ENCODE data around the gene MTARC2.

Gene MTARC2

GRCh38 chr1:220803401-220804201 lies 55.5 kb downstream of the MTARC2 start:
- in situ Hi-C loops (cut with HindIII; ENCODE audit: low pct_unique_long_range_greater_than_20kb, low sequenced_read_pairs) = no loop called here

GRCh38 chr1:220804202-220804586 lies 56.1 kb downstream of the MTARC2 start:
- in situ Hi-C loops (cut with HindIII; ENCODE audit: low pct_unique_long_range_greater_than_20kb, low sequenced_read_pairs) = no loop called here
- no peak for DNase-seq (ENCODE audit: low read depth in 1 of 2, low spot score in 1 of 2)
- no peak for TF ChIP-seq JUND (IDR thresholded peaks at IDR 0.05; ENCODE audit: low read depth)

More at GRCh38 chr1:220803401-220804201, 55.5 kb downstream of the MTARC2 start:
- TF ChIP-seq JUND (IDR thresholded peaks at IDR 0.05; ENCODE audit: low read depth) = no peak
- peak; percentile 26 to 62 for DNase-seq (ENCODE audit: low read depth in 1 of 2, low spot score in 1 of 2)

- no peak for DNase-seq (ENCODE audit: low read depth in 1 of 2, low spot score in 1 of 2)
- TF ChIP-seq JUND (IDR thresholded peaks at IDR 0.05; ENCODE audit: low read depth) = no peak
- in situ Hi-C loops (cut with HindIII; ENCODE audit: low pct_unique_long_range_greater_than_20kb, low sequenced_read_pairs) = no loop called here
These were observed 58.3 kb downstream of the MTARC2 start for GRCh38 chr1:220806408-220806807.

GRCh38 chr1:220807726-220808125 lies 59.6 kb downstream of the MTARC2 start:
- in situ Hi-C loops (cut with HindIII; ENCODE audit: low pct_unique_long_range_greater_than_20kb, low sequenced_read_pairs) = no loop called here
- DNase-seq (ENCODE audit: low read depth in 1 of 2, low spot score in 1 of 2) = no peak
- no peak for TF ChIP-seq JUND (IDR thresholded peaks at IDR 0.05; ENCODE audit: low read depth)

GRCh38 chr1:220808345-220809186 lies 60.4 kb downstream of the MTARC2 start:
- in situ Hi-C loops (cut with HindIII; ENCODE audit: low pct_unique_long_range_greater_than_20kb, low sequenced_read_pairs) = no loop called here
- no peak for DNase-seq (ENCODE audit: low read depth in 1 of 2, low spot score in 1 of 2)
- no peak for TF ChIP-seq JUND (IDR thresholded peaks at IDR 0.05; ENCODE audit: low read depth)

- no peak for TF ChIP-seq JUND (IDR thresholded peaks at IDR 0.05; ENCODE audit: low read depth)
- DNase-seq (ENCODE audit: low read depth in 1 of 2, low spot score in 1 of 2) = no peak
- in situ Hi-C loops (cut with HindIII; ENCODE audit: low pct_unique_long_range_greater_than_20kb, low sequenced_read_pairs) = no loop called here
These were observed 61.0 kb downstream of the MTARC2 start for GRCh38 chr1:220809187-220809550.

- no peak for TF ChIP-seq JUND (IDR thresholded peaks at IDR 0.05; ENCODE audit: low read depth)
- DNase-seq (ENCODE audit: low read depth in 1 of 2, low spot score in 1 of 2) = no peak
- in situ Hi-C loops (cut with HindIII; ENCODE audit: low pct_unique_long_range_greater_than_20kb, low sequenced_read_pairs) = no loop called here
These were observed 61.6 kb downstream of the MTARC2 start for GRCh38 chr1:220809704-220810103.

GRCh38 chr1:220810179-220810653 lies 62.1 kb downstream of the MTARC2 start:
- in situ Hi-C loops (cut with HindIII; ENCODE audit: low pct_unique_long_range_greater_than_20kb, low sequenced_read_pairs) = no loop called here
- TF ChIP-seq JUND (IDR thresholded peaks at IDR 0.05; ENCODE audit: low read depth) = no peak
- peak; percentile 71 to 88 for DNase-seq (ENCODE audit: low read depth in 1 of 2, low spot score in 1 of 2)

GRCh38 chr1:220810963-220811362 lies 62.8 kb downstream of the MTARC2 start:
- TF ChIP-seq JUND (IDR thresholded peaks at IDR 0.05; ENCODE audit: low read depth) = no peak
- in situ Hi-C loops (cut with HindIII; ENCODE audit: low pct_unique_long_range_greater_than_20kb, low sequenced_read_pairs) = no loop called here
- no peak for DNase-seq (ENCODE audit: low read depth in 1 of 2, low spot score in 1 of 2)

- TF ChIP-seq JUND (IDR thresholded peaks at IDR 0.05; ENCODE audit: low read depth) = no peak
- in situ Hi-C loops (cut with HindIII; ENCODE audit: low pct_unique_long_range_greater_than_20kb, low sequenced_read_pairs) = no loop called here
- DNase-seq (ENCODE audit: low read depth in 1 of 2, low spot score in 1 of 2) = no peak
These were observed 63.6 kb downstream of the MTARC2 start for GRCh38 chr1:220811695-220812094.

GRCh38 chr1:220812308-220812707 lies 64.2 kb downstream of the MTARC2 start:
- in situ Hi-C loops (cut with HindIII; ENCODE audit: low pct_unique_long_range_greater_than_20kb, low sequenced_read_pairs) = no loop called here
- no peak for TF ChIP-seq JUND (IDR thresholded peaks at IDR 0.05; ENCODE audit: low read depth)
- DNase-seq (ENCODE audit: low read depth in 1 of 2, low spot score in 1 of 2) = no peak

GRCh38 chr1:220813013-220813412 lies 64.9 kb downstream of the MTARC2 start:
- in situ Hi-C loops (cut with HindIII; ENCODE audit: low pct_unique_long_range_greater_than_20kb, low sequenced_read_pairs) = no loop called here
- no peak for DNase-seq (ENCODE audit: low read depth in 1 of 2, low spot score in 1 of 2)
- TF ChIP-seq JUND (IDR thresholded peaks at IDR 0.05; ENCODE audit: low read depth) = no peak

- TF ChIP-seq JUND (IDR thresholded peaks at IDR 0.05; ENCODE audit: low read depth) = no peak
- in situ Hi-C loops (cut with HindIII; ENCODE audit: low pct_unique_long_range_greater_than_20kb, low sequenced_read_pairs) = no loop called here
- DNase-seq (ENCODE audit: low read depth in 1 of 2, low spot score in 1 of 2) = no peak
These were observed 67.3 kb downstream of the MTARC2 start for GRCh38 chr1:220815409-220815808.
